ENCODE results near the gene AHR.
"Not testable (repeated sequence)": the region's sequence is repeated elsewhere in the genome, so short reads cannot be mapped to it uniquely, and the experiment has no call there.

AHR gene

GRCh38 chr7:17376595-17376994 lies 78.1 kb downstream of the AHR start:
- no peak for DNase-seq (ENCODE audit: low spot score)

GRCh38 chr7:17380736-17381662 lies 82.5 kb downstream of the AHR start:
- no peak for DNase-seq (ENCODE audit: low spot score)

DNA sequence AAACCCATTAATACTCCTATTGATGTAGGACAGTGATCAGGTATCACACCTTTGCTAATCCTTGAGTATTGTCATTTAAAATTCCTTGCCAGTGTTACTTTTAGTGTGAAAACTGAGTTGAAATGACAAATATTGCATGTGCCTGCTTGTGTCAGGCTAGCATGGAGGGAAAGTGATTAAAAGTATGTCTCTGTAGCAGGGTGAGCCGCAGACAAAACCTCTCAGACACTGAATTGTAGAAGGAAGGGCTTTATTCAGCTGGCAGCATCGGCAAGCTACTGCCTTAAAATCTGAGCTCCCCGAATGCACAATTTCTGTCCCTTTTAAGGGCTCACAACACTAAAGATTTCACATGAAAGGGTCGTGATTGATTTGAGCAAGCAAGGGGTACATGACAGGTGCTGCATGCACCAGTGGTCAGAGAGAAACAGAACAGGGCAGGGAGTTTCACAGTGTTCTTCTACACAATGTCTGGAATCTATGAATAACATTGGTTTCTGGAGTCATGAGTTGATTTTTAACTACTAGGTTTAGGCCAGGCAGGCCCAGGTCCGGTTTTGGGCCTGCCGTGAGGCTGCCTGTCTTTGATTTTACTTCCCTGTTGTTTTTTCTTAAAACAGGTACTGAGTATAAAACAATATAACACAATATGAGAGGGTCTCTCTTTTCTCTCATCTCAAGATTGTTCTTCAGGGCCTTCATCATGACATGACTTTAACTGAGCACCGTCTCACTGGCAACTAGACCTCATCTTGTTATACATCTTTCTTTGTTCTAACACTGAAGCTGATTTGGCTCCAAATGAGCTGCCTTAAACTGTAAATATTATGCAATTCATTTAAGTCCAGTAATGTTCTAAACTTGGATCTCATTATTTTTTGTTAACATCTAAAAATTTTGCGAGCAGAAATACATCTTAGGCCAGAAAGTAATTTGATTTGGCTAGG lies 84.2 kb downstream of the AHR start:
- not testable (repeated sequence) for DNase-seq (ENCODE audit: low spot score)

DNA sequence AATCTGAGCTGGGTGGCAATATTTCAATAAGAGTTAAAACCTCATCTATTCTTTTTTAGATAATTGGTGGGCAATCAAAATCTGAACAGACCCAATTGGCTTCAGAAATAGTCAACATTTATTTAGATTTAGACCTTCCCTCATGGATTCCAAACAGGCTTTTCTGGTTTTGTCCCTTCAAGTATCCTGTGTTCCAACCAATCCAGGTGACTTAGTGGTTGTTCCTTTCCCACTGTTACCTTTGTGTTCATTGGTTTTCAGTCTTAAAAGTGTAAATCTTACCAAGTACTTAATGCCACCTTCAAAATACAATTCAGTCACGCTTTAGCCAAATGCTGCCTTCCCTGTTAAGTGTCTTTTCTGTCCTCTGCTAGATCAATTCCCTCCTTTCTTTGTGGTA lies 85.9 kb downstream of the AHR start:
- DNase-seq (ENCODE audit: low spot score), result no peak

- DNase-seq (ENCODE audit: low spot score), result no peak
Measured at GRCh38 chr7:17385612-17386011, 87.2 kb downstream of the AHR start.

DNA sequence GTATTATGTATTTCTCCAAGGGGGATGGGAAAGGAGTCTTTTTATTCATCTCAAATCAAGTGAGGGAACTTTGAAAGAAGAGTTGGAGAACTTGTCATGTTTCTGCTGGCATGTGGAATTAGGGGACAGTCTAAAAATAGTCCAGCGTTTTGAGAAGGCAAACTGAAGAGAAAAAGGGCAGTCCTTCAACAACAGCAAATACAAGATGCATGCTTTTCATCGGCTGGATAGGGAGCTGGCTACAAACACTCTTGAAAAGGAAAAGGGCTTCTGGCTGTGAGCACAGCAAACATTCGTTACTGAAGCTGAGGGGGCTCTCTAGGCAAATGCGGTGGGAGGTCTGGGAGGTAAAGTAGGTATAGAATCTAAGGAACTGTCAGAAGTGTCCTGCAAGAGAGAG lies 91.9 kb downstream of the AHR start:
- no peak for DNase-seq (ENCODE audit: low spot score)

DNA sequence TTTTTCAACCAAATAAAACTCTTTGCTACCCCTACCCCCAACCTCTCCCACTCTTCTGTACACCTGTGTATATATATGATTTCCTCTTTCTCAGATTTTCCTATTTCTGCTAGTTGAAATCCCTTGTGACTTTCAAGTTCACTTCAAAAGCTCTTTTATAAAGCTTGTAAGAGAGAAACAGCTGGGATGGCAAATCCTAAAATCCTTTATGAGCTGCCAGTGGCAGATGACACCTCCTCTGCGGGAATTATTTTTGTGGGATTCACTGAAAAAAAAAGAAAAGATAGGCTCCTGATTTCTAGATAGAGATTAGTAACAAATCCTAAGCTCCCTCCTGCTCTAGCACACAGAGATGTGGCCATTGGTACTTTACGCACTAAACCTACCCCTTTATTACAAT lies 92.9 kb downstream of the AHR start:
- DNase-seq (ENCODE audit: low spot score), result no peak

DNA sequence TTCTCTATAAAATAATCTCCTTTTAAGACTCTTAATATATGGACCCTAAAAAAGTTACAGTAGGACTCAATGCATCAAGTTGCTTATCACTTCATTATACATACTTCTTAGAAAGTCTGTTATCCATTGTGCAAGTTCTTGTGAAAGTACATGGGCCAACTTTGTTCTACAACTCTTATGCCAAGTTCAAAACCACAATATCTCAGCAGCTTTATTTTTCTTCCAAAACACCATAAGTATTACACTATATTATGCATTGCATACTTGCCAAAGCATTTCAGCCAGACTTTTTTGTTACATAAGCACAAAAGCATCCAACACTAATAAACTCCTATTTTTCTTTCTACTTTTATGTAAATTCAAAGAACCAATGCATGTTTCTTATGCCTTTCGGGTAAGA lies 94.4 kb downstream of the AHR start:
- DNase-seq (ENCODE audit: low spot score), result no peak

GRCh38 chr7:17394563-17394962 lies 96.1 kb downstream of the AHR start:
- DNase-seq (ENCODE audit: low spot score), result not testable (repeated sequence)
